HepG2 (cell line): ENCODE measurements around the gene CLEC18A. TPM values are rescaled to one million over a fixed set of nuclear protein-coding genes. Genes with fewer than 3 reads are reported as not detected.

Source experiments
- ATAC-seq: fragments of 200-7000 bp; cut with Tn5 transposase; 3 replicates; pipeline ENCODE4 v1.9.1; 2020; ENCODE audit warnings: mild to moderate bottlenecking, moderate library complexity
- BruUV-seq: library from RNA; stranded (reverse); fragments of 400-500 nt; replicated peaks from 2 replicates; lab custom pipeline; 2021; lab: Mats Ljungman, UMichigan
- CTCF ChIA-PET: fragments of 300-600 bp; formaldehyde crosslinking; extraction: SDS; loops from one replicate; lab custom pipeline; 2021; ENCODE audit warnings: low total read pairs, inconsistent platforms, low intra/inter-chr PET ratio; lab: Yijun Ruan, JAX
- POLR2A ChIA-PET: fragments of 350-600 bp; sonication (Branson Sonifier 250); formaldehyde crosslinking; loops from one replicate; lab custom pipeline; 2020; ENCODE audit warnings: antibody characterized with exemption, inconsistent platforms; lab: Yijun Ruan, JAX
- DNase-seq: peaks from one replicate; pipeline ENCODE4 v3.0.0-alpha.2; 2015; ENCODE audit warnings: low spot score
- FAIRE-seq: peaks from 3 replicates; lab custom pipeline; 2011; peaks lifted over from hg19 to GRCh38; lab: Jason Lieb, UNC
- H2AFZ ChIP-seq: one replicate; pipeline ENCODE4 v1.6.1; 2011; ENCODE audit warnings: low read length, inconsistent platforms
- H3K27ac ChIP-seq: fragments of 300-600 bp; 3 replicates; pipeline ENCODE4 v1.8.0; 2011; ENCODE audit warnings: mixed run types, mild to moderate bottlenecking, mixed read lengths, low read length, inconsistent platforms; ENCODE audit not compliant: insufficient read depth; ENCODE audit errors: extremely low read length
- H3K27me3 ChIP-seq, 2 experiments: fragments of 200-600 bp in 1 of 2; 2 replicates in 1 of 2; 3 replicates in 1 of 2; pipeline versions ENCODE4 v1.6.0 to v1.8.0; 2011; ENCODE audit warnings: low read length in 2 of 2, mild to moderate bottlenecking in 2 of 2, moderate library complexity in 2 of 2, inconsistent platforms in 1 of 2; ENCODE audit not compliant: insufficient read depth in 2 of 2, control insufficient read depth in 1 of 2
- H3K36me3 ChIP-seq, 2 experiments: fragments of 200-600 bp in 1 of 2; replicated peaks in 1 of 2; 2 replicates in 1 of 2; 3 replicates in 1 of 2; pipeline versions ENCODE4 v1.5.1 to v1.8.0; 2011; ENCODE audit warnings: low read length in 2 of 2, inconsistent platforms in 1 of 2; ENCODE audit not compliant: insufficient read depth in 2 of 2, control insufficient read depth in 1 of 2
- H3K4me1 ChIP-seq: 2 replicates; pipeline ENCODE4 v1.5.1; 2012; ENCODE audit warnings: low read length, inconsistent platforms; ENCODE audit not compliant: insufficient read depth
- H3K4me2 ChIP-seq: 2 replicates; pipeline ENCODE4 v1.6.0; 2011; ENCODE audit warnings: low read depth, low read length, inconsistent platforms
- H3K4me3 ChIP-seq, 3 experiments: fragments of 200-600 bp in 1 of 3; sonication (generic), shearing (Covaris generic) in 1 of 3; replicated peaks in 1 of 3; 2 replicates each; pipeline ENCODE4 v1.5.1; 2011 to 2016; ENCODE audit warnings: low read length in 3 of 3, inconsistent platforms in 2 of 3, low read depth in 2 of 3, mild to moderate bottlenecking in 2 of 3, control low read depth in 1 of 3, mixed read lengths in 1 of 3; ENCODE audit not compliant: insufficient read depth in 1 of 3
- H3K79me2 ChIP-seq: one replicate; pipeline ENCODE4 v1.6.1; 2011; ENCODE audit warnings: low read length, inconsistent platforms; ENCODE audit not compliant: insufficient read depth
- H3K9ac ChIP-seq: 2 replicates; pipeline ENCODE4 v1.6.0; 2011; ENCODE audit warnings: mild to moderate bottlenecking, low read depth, low read length, inconsistent platforms; ENCODE audit not compliant: insufficient read depth
- H3K9me3 ChIP-seq: 2 replicates; pipeline ENCODE4 v1.5.1; 2012; ENCODE audit warnings: mild to moderate bottlenecking, low read length
- H4K20me1 ChIP-seq: 2 replicates; pipeline ENCODE4 v1.6.0; 2011; ENCODE audit warnings: inconsistent platforms, mild to moderate bottlenecking, low read length, moderate library complexity; ENCODE audit not compliant: insufficient read depth
- ARNT2 ChIP-seq: sonication (generic); formaldehyde crosslinking; IDR thresholded peaks from 2 replicates; pipeline ENCODE4 v1.8.0; 2022; ENCODE audit warnings: mild to moderate bottlenecking, low read depth, missing genetic modification reagents, moderate library complexity
- FOXP1 ChIP-seq, 2 experiments: fragments of 450-650 bp in 1 of 2; IDR thresholded peaks; 2 replicates each; pipeline ENCODE4 v1.6.1; 2017 to 2018; ENCODE audit warnings: antibody characterized with exemption in 1 of 2
- HNRNPLL ChIP-seq: fragments of 200-400 bp; formaldehyde crosslinking; IDR thresholded peaks from 2 replicates; pipeline ENCODE4 v1.6.1; 2017; ENCODE audit warnings: mild to moderate bottlenecking, low read depth, low read length; ENCODE audit not compliant: poor library complexity, severe bottlenecking
- NKX3-1 ChIP-seq: sonication (generic); formaldehyde crosslinking; IDR thresholded peaks from 2 replicates; pipeline ENCODE4 v1.5.0; 2020; ENCODE audit warnings: missing genetic modification reagents
- ZNF687 ChIP-seq: sonication (generic); formaldehyde crosslinking; IDR thresholded peaks from 2 replicates; pipeline ENCODE4 v1.5.1; 2020; ENCODE audit warnings: mild to moderate bottlenecking, missing genetic modification reagents, moderate library complexity
- ZSCAN9 ChIP-seq: IDR thresholded peaks from 2 replicates; pipeline ENCODE4 v1.6.1; 2016; ENCODE audit warnings: borderline replicate concordance
- WGBS: methylation state at CpG from one replicate; pipeline ENCODE4 v1.1.6; 2017; ENCODE audit warnings: low lambda C conversion rate; 5-methylcytosine and 5-hydroxymethylcytosine counted together
- in situ Hi-C: cut with HindIII; loops from 2 replicates; pipeline ENCODE4 v1.10.0; 2017; ENCODE audit warnings: low pct_unique_long_range_greater_than_20kb; ENCODE audit not compliant: extremely low pct_ligation_motif_present
- intact Hi-C: fragments of 100-400 bp; cut with micrococcal nuclease; formaldehyde crosslinking; loops from one replicate; pipeline ENCODE4 v1.10.0; 2022; ENCODE audit not compliant: unreplicated experiment
- polyA plus RNA-seq, 8 experiments: library from polyadenylated mRNA; depleted of rRNA in 3 of 8; stranded (reverse) in 7 of 8; unstranded in 1 of 8; fragments of >200 nt; fragmentation: Illumina TruSeq in 4 of 8; extraction: Trizol in 4 of 8; gene quantifications; 2 replicates each; pipeline versions ENCODE4 v1.2.1 to v1.2.3, GENCODE V29; 2011 to 2016; ENCODE audit warnings: low read depth in 4 of 8, missing spikeins in 1 of 8, mixed read lengths in 1 of 8; ENCODE audit not compliant: insufficient read depth in 1 of 8
- total RNA-seq, 5 experiments: library from RNA; depleted of rRNA; stranded (reverse); fragments of >200 nt; fragmentation: Illumina TruSeq; extraction: Trizol; gene quantifications; 2 replicates each; pipeline ENCODE4 v1.2.3, GENCODE V29; 2016; ENCODE audit warnings: low read depth in 1 of 5

Gene CLEC18A
- total and polyA plus RNA-seq, 2 of the 13 experiments (the other 11 are each of a cell fraction or from before 2014, with no cell fraction given) = 0.22 to 0.42 TPM

DNA sequence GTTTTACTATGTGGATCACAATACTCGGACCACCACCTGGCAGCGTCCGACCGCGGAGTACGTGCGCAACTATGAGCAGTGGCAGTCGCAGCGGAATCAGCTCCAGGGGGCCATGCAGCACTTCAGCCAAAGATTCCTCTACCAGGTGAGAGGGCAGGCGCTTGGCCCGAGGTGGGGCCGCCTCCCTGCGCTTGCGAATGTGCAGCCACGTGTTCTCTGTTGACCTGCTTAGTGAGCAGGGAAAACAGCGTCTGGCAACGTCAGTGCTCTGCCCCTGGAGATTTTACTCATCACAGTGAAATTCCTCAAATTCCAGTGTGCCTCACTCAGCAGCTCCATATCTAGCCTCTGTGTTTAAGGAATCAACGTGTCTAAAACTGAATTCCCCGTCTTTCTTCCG lies 33.4 kb upstream of the CLEC18A start:
- Histone ChIP-seq H3K4me1 (no peaks in the 10 kb centered on the region), H4K20me1 (no peaks in the 10 kb centered on the region), H3K4me2 (no peak overlapping the region), H3K36me3 (peaks cover 4 to 7% of the 10 kb centered on the region in 2 experiments; a peak in 2 of 5 replicates), H2AFZ (no peak overlapping the region), H3K27me3 (no peaks in the 10 kb centered on the region), H3K9ac (no peak overlapping the region), H3K9me3 (no peaks in the 10 kb centered on the region), H3K4me3 (no peak overlapping the region), H3K27ac (no peak overlapping the region), H3K79me2 (no peaks in the 10 kb centered on the region)
- CTCF ChIA-PET = no interaction called here
- intact Hi-C loops = no loop called here
- 91% methylated on average over 19 of the region's 20 CpGs for WGBS
- DNase-seq (no peak), ATAC-seq (no peak), FAIRE-seq (no peak)
- in situ Hi-C loops = no loop called here
- TF ChIP-seq ZSCAN9 (CRISPR knock-in tag) = no peak
- no peak for TF ChIP-seq HNRNPLL
- TF ChIP-seq ARNT2 (CRISPR knock-in tag) = no peak
- no peak for TF ChIP-seq NKX3-1 (CRISPR knock-in tag)
- TF ChIP-seq ZNF687 (CRISPR knock-in tag) = 0 out of 2 replicates have a peak, but pooled peaks have one; percentile 12
- no peak for TF ChIP-seq FOXP1 (IDR thresholded peaks at IDR 0.05)
- TF ChIP-seq FOXP1 (CRISPR knock-in tag; IDR thresholded peaks at IDR 0.05) = no peak
- POLR2A ChIA-PET = no interaction called here
- no TSS peak for BruUV-seq
